Activated CD8-positive, alpha-beta memory T cell treated with anti-CD3 and anti-CD28 coated beads for 36 hours (primary cell): Measurements from ENCODE around the gene NDST1. TPM values are rescaled to one million over a fixed set of nuclear protein-coding genes. Genes with fewer than 3 reads are reported as not detected.
"Not testable (repeated sequence)": the region's sequence is repeated elsewhere in the genome, so short reads cannot be mapped to it uniquely, and the experiment has no call there.

Source experiments
- CTCF ChIA-PET: fragments of 350-600 bp; sonication (Branson Sonifier 250); formaldehyde crosslinking; loops from one replicate; lab custom pipeline; 2021; ENCODE audit warnings: antibody characterized with exemption; lab: Charles Lee
- POLR2A ChIA-PET: fragments of 350-600 bp; sonication (Branson Sonifier 250); formaldehyde crosslinking; loops from one replicate; lab custom pipeline; 2021; ENCODE audit warnings: antibody characterized with exemption; lab: Charles Lee
- total RNA-seq, 2 experiments: library from RNA; stranded (reverse); gene quantifications; one replicate each; pipeline ENCODE4 v1.2.3, GENCODE V29; 2021

Gene NDST1
- total RNA-seq, 2 experiments from 2014 or later, result 3.2 to 4.8 TPM

DNA sequence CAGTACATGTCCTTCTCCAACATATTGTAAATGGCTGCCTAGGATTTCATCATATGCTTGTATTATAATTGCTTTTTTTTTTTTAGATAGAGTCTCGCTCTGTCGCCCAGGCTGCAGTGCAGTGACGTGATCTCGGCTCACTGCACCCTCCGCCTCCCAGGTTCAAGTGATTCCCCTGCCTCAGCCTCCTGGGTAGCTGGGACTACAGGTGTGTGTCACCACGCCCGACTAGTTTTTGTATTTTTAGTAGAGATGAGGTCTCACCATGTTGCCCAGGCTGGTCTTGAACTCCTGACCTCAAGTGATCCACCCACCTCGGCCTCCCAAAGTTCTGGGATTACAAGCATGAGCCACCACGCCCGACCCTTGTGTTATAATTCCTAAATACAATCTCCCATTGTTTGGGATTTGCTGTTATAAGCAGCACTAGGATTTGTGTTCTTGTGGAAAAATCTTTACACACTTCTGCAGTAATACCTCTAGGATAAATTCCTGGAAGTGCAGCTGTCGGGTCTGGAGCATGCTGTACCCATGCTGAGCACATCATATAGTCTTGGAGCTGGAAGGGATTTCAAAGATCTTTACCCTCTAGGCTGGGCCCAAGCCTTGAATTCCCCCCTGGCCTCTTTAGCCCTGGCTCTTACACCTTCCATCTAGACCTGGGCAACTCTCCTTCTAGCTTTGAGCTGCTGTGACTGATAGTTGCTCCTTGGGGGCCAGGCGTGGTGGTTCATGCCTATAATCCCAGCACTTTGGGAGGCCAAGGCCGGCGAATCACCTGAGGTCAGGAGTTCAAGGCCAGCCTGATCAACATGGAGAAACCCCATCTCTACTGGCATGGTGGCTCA is 11.0 kb downstream of the NDST1 start:
- POLR2A ChIA-PET, CTCF ChIA-PET: not testable (repeated sequence)

DNA sequence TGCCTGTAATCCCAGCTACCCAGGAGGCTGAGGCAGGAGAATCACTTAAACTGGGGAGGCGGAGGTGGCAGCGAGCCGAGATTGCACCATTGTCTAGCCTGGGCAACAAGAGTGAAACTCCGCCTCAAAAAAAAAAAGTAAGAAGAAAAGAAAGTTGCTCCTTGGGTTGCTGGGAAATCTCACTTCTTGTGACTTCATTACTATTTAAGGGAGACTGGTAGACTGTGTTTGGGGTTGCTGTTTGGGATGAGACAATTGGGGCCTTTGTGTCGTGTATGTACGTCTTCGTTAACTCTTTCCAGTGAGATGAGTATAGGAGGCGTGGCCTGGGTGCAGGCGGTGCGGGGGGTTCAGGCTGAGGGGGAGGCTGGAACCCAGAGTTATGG is 11.6 kb downstream of the NDST1 start:
- CTCF ChIA-PET, result no interaction called here
- POLR2A ChIA-PET, result no interaction called here

DNA sequence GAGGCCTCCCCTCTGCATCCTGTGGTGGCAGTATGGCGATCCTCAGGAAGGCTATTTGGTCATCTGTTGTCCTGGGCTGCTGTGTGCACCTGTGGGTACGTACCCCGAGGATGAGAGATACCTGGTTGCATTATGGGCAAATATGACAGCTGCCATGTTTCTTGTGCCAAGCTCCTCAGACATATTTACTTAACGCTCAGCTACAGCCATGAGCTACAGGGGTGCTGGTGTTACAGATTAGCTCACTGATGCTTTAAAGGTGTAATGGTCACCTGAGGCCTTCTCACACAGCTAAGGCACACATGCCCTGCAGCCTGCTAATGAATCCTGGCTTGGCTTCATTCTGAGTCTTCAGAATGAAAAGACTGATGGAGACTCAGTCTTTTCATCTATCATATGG is 12.0 kb downstream of the NDST1 start:
- ChIA-PET POLR2A (no interaction called here), CTCF (no interaction called here)

DNA sequence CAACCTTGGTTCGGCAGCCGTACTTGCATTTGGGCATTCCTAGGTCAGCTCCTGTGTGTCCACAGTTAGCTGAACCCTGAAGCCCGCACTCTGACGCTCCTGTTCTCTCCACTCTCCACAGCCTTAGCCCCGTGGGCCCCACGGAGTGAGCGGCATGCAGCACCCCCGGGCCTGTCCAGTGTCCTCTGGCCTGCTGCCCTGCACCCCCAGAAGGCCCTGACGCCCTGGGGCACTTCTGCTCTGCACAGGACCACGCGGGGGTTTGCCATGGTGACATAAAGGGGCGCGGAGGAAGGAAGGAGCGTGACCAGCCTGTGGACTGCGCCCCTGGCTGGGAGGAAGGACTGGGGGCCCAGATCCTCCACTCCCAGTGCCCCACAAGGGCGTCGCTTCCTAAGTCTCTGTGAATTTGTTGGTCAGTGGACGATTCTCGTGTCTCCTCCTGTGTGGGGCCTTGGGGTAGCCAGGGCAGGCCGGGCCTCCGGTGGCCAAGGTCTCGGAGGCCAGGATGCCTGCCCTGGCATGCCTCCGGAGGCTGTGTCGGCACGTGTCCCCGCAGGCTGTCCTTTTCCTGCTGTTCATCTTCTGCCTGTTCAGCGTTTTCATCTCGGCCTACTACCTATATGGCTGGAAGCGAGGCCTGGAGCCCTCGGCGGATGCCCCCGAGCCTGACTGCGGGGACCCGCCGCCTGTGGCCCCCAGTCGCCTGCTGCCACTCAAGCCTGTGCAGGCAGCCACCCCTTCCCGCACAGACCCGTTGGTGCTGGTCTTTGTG is 13.0 kb downstream of the NDST1 start:
- ChIA-PET POLR2A (no interaction called here), CTCF (no interaction called here)

DNA sequence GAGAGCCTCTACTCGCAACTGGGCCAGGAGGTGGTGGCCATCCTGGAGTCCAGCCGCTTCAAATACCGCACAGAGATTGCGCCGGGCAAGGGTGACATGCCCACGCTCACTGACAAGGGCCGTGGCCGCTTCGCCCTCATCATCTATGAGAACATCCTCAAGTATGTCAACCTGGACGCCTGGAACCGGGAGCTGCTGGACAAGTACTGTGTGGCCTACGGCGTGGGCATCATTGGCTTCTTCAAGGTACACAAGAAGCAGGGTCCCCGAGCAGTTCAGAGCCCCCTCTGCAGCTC is 13.5 kb downstream of the NDST1 start:
- ChIA-PET CTCF (no interaction called here), POLR2A (no interaction called here)

DNA sequence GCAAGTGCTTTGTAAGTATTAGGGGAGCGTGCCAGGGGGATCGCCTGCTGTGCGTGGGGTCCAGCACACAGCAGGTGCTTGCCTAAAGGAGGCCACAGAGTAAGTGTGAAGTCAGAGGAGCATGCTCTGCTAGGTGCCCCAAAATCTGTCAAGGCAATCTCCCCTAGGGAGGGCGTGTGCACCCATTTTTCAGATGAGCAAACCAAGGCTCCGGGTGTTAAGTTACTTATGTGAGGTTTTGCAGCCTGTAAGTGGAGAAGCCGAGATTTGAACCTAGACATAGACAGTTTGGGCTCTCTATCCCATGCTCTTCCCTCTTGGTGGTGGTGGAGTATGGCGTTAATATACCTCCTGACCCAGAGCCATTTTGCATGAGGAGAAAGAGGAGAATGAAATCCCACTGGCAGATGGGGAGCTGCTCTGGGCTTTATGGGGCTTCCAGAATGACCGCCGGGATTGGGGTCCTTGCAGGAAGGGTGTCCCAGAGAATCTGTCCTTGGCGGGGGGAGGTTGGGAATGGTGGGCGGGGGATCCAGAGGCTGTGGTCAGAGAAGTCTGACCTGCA is 14.1 kb downstream of the NDST1 start:
- ChIA-PET POLR2A (no interaction called here), CTCF (interaction anchor here (0.7 kb wide), 1 partner anchor 671 kb away, joined by 3 read pairs; no protein-coding TSS in a partner anchor)

DNA sequence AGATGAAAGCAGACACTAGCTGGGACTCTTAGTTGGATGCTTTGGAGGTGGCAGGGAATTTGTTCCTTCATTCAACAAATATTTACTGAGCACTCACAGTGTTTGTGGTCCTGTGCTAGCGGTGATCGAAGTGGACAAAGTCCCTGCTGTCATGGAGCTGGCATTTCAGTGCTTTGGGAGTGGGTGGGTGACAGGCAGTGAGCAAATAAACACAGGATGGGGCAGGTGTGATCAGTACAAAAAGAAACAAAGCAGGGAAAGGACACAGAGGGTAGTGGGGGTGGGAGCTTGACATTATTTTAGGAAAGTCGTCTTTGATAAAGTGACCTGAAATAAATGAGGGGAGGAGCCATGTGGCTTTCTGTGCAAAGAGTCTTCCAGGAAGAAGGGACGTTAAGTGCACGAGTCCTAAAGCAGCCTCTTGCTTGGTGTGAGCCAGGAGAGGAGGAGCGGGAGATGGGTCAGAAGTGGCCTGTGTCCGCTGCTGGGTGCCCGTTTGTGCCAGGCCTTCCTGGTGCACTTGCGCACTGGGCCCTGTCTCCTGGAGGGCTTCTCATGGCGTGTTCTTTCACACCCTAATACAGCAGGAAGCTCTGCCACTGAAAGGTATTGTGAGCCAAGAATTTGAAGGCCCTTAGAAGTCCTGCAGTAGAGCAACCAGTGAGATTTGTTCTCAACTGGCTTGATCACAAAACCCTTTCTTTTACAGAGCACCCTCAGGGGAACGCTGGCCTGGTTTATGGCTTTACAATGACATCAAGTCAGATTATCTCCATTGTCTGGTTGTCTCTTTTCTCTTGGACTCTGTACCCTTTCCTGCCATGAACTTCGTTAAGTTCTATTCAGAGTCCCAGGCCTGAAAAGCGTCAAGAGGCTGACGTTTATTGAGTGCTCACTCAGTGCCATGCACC is 14.8 kb downstream of the NDST1 start:
- POLR2A ChIA-PET, result no interaction called here

DNA sequence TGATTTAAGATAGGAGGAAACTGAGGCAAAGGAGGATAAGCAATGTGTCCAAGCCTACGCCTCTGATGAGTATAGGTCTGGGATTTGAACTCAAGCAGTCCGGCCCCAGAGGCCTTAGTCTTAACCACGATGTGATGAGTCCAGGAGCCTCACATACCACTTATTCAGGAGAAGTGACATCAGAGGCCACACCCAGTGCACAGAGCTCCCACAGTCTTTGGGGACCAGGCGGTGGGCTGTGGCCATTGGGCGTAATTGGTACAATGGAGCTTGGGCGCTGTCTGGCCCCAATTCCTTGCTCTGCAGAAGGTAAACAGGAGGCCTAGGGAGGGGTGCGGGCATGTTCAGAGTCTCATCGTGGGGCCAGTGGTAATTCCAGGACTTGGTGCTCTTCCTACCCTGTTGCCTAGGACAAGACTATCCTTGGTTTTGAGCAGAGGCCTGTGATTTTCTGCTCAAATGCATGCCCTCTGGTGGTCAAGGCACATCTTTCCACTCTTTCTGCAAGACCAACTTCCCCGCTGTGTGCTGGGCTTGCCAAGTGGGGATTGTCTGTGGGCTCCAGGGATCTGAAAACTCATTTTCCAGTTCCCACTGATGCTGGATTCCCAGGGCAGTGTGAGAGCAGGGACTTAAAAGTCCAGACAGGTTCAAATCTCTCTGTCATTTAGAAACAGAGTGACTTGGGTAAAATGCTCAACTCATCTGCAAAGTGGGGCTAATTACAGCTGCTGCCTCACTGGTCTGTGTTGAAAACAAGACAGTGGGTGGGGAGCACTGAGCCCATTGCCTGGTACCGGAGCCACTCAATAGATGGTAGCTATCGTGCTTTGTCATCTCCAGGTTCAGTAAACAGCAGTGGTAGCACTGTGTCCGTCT is 15.8 kb downstream of the NDST1 start:
- CTCF ChIA-PET, result interaction anchor here (0.6 kb wide), 1 partner anchor 163 kb away, joined by 3 read pairs; no protein-coding TSS in a partner anchor
- POLR2A ChIA-PET, result no interaction called here

More for the DNA sequence above, 14.8 kb downstream of the NDST1 start:
- CTCF ChIA-PET, result interaction anchor here (0.7 kb wide), 1 partner anchor 670 kb away, joined by 3 read pairs; no protein-coding TSS in a partner anchor

GRCh38 chr5:150525163-150525562 is 17.2 kb downstream of the NDST1 start:
- ChIA-PET CTCF (interaction anchor here (1.8 kb wide), 1 partner anchor 43 kb away, joined by 5 read pairs; no protein-coding TSS in a partner anchor), POLR2A (no interaction called here)

- CTCF ChIA-PET, result interaction anchor here (1.8 kb wide), 1 partner anchor 43 kb away, joined by 5 read pairs; no protein-coding TSS in a partner anchor
- POLR2A ChIA-PET, result no interaction called here
Observed at GRCh38 chr5:150525781-150526180, 17.9 kb downstream of the NDST1 start.

GRCh38 chr5:150527038-150527437 is 19.1 kb downstream of the NDST1 start:
- CTCF ChIA-PET, result interaction anchor here (1.8 kb wide), 1 partner anchor 44 kb away, joined by 5 read pairs; no protein-coding TSS in a partner anchor
- POLR2A ChIA-PET, result no interaction called here

DNA sequence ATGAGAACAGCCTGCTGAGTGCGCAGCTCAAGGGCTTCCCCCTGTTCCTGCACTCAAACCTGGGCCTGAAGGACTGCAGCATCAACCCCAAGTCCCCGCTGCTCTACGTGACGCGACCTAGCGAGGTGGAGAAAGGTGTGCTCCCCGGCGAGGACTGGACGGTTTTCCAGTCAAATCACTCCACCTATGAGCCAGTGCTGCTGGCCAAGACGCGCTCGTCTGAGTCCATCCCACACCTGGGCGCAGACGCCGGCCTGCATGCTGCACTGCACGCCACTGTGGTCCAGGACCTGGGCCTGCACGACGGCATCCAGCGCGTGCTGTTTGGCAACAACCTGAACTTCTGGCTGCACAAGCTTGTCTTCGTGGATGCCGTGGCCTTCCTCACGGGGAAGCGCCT is 19.9 kb downstream of the NDST1 start:
- ChIA-PET POLR2A (no interaction called here), CTCF (no interaction called here)

DNA sequence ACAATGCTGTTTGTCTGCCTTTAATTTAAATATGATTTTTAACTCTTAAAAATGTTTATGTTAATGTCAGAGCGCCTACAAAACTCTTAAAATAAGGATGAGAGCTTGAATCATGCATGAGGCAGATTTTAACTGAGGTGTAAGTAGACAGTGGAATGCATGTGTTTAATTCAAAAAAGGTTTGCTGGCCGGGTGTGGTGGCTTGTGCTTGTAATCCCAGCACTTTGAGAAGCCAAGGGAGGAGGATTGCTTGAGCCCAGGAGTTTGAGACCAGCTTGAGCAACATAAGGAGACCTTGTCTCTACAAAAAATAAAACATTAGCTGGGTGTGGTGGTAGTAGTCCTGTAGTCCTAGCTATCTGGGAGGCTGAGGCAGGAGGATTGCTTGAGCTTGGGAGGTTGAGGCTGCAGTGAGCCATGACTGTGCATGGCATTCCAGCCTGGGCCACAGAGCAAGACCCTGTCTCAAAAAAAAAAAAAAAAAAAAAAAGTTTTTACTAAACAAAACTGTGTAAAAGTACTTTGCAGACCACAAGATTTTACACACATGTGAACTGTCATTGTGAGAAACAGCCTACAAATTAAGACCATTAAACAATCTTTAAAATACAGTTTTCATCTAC is 21.1 kb downstream of the NDST1 start:
- POLR2A ChIA-PET, result no interaction called here

DNA sequence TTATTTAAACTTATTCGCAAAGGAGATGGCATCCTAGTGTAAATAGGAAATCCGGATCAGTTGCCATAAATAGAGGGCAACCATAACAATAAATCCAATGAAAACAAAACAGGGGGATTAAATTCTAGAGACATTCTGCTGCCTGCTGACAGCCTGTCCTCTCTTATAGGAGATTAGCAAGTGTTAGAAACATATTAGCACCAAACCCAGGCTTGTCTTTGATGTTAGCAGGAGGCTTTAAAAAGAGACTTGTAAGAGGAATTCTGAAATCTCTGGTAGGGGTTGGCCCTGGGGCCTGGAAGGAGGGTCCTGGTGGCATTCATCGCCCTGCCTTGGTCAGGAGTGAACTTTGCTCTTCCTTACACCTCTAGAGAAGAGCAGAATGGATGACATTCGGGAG is 21.6 kb downstream of the NDST1 start:
- CTCF ChIA-PET, result no interaction called here
- POLR2A ChIA-PET, result no interaction called here

More for the DNA sequence above, 21.1 kb downstream of the NDST1 start:
- CTCF ChIA-PET, result no interaction called here

- ChIA-PET CTCF (no interaction called here), POLR2A (no interaction called here)
Observed at GRCh38 chr5:150530423-150530822, 22.5 kb downstream of the NDST1 start.

GRCh38 chr5:150530951-150531588 is 23.1 kb downstream of the NDST1 start:
- ChIA-PET CTCF (no interaction called here), POLR2A (no interaction called here)

DNA sequence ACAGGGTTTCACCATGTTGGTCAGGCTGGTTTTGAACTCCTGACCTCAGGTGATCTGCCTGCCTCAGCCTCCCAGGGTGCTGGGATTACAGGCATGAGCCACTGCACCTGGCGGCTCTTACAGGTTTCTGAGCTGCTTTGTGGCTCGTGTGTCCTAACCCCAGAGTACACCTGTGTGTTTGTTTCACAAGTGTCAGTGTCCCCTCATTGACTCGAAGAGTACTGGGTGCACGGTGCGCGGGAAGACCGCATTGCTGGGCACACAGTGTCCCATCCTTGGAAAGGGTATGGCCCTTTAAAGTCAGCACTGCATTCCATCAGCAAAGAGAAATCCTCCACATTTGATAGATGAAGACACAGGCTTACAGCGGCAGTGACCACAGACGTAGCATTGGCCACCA is 23.8 kb downstream of the NDST1 start:
- ChIA-PET CTCF (no interaction called here), POLR2A (no interaction called here)
